K562 (cell line): ENCODE data around the gene ADCY9. TPM values are rescaled to one million over a fixed set of nuclear protein-coding genes. Genes with fewer than 3 reads are reported as not detected.
"Not testable (repeated sequence)": the region's sequence is repeated elsewhere in the genome, so short reads cannot be mapped to it uniquely, and the experiment has no call there.

Experiments
- ATAC-seq: fragments of 200-7000 bp; cut with Tn5 transposase; 3 replicates; pipeline ENCODE4 v1.9.1; 2020; ENCODE audit warnings: moderate library complexity
- BruUV-seq: library from RNA; stranded (reverse); fragments of 400-500 nt; replicated peaks from 2 replicates; lab custom pipeline; 2021; lab: Mats Ljungman, UMichigan
- CTCF ChIA-PET: fragments of 300-600 bp; formaldehyde crosslinking; extraction: SDS; loops from one replicate; lab custom pipeline; 2021; ENCODE audit warnings: low intra/inter-chr PET ratio; lab: Yijun Ruan, JAX
- POLR2A ChIA-PET: fragments of 300-600, 350-650 bp; sonication (Branson Sonifier 250); formaldehyde crosslinking; extraction: SDS; loops from one replicate; lab custom pipeline; 2021; ENCODE audit warnings: antibody characterized with exemption, inconsistent platforms; lab: Yijun Ruan, JAX
- DNase-seq, 4 experiments: peaks; one replicate each; pipeline versions ENCODE4 v3.0.0 to v3.0.0-alpha.2; 2011 to 2018; ENCODE audit warnings: low spot score in 3 of 4, mixed read lengths in 3 of 4; ENCODE audit errors: extremely low read depth in 1 of 4
- FAIRE-seq: peaks from 2 replicates; lab custom pipeline; 2011; peaks lifted over from hg19 to GRCh38; lab: Jason Lieb, UNC
- H2AFZ ChIP-seq: 2 replicates; pipeline ENCODE4 v1.6.0; 2011; ENCODE audit warnings: low read depth, low read length, control low read depth, inconsistent platforms
- H3K27ac ChIP-seq: fragments of 200-600 bp; 3 replicates; pipeline ENCODE4 v1.8.0; 2011; ENCODE audit warnings: low read depth, mild to moderate bottlenecking, control low read depth, inconsistent platforms, low read length, moderate library complexity, mixed read lengths; ENCODE audit errors: extremely low read depth
- H3K27me3 ChIP-seq, 2 experiments: fragments of 300-600 bp in 1 of 2; 2 replicates in 1 of 2; 3 replicates in 1 of 2; pipeline versions ENCODE4 v1.6.0 to v1.8.0; 2011; ENCODE audit warnings: inconsistent platforms in 2 of 2, low read length in 2 of 2, mild to moderate bottlenecking in 1 of 2, mixed read lengths in 1 of 2, moderate library complexity in 1 of 2; ENCODE audit not compliant: control insufficient read depth in 2 of 2, insufficient read depth in 2 of 2
- H3K36me3 ChIP-seq: fragments of 300-600 bp; 3 replicates; pipeline ENCODE4 v1.8.0; 2011; ENCODE audit warnings: mild to moderate bottlenecking, low read length, inconsistent platforms; ENCODE audit not compliant: control insufficient read depth, insufficient read depth
- H3K4me1 ChIP-seq, 2 experiments: fragments of 200-600 bp in 1 of 2; replicated peaks in 1 of 2; 2 replicates in 1 of 2; 3 replicates in 1 of 2; pipeline versions ENCODE4 v1.5.1 to v1.8.0; 2011; ENCODE audit warnings: inconsistent platforms in 2 of 2, low read length in 2 of 2, mild to moderate bottlenecking in 1 of 2, mixed read lengths in 1 of 2, moderate library complexity in 1 of 2; ENCODE audit not compliant: control insufficient read depth in 2 of 2, insufficient read depth in 2 of 2
- H3K4me2 ChIP-seq: 2 replicates; pipeline ENCODE4 v1.6.1; 2011; ENCODE audit warnings: low read length, control low read depth, inconsistent platforms, mixed read lengths; ENCODE audit not compliant: insufficient read depth
- H3K4me3 ChIP-seq: fragments of 200-600 bp; sonication (generic), shearing (Covaris generic); 2 replicates; pipeline ENCODE4 v1.5.1; 2016; ENCODE audit warnings: control low read depth, inconsistent platforms
- H3K79me2 ChIP-seq: fragments of 200-600 bp; 3 replicates; pipeline ENCODE4 v1.8.0; 2011; ENCODE audit warnings: low read length, inconsistent platforms; ENCODE audit not compliant: control insufficient read depth, insufficient read depth
- H3K9ac ChIP-seq, 2 experiments: 2 replicates each; pipeline versions ENCODE4 v1.6.0 to v1.6.1; 2011; ENCODE audit warnings: low read depth in 2 of 2, low read length in 2 of 2, control low read depth in 1 of 2, inconsistent platforms in 1 of 2, mild to moderate bottlenecking in 1 of 2, mixed read lengths in 1 of 2; ENCODE audit not compliant: insufficient read depth in 1 of 2
- H3K9me1 ChIP-seq: one replicate; pipeline ENCODE4 v1.6.0; 2011; ENCODE audit warnings: inconsistent platforms, mild to moderate bottlenecking, low read length, moderate library complexity; ENCODE audit not compliant: control insufficient read depth, insufficient read depth
- H3K9me3 ChIP-seq: replicated peaks from 2 replicates; pipeline ENCODE4 v1.5.1; 2011; ENCODE audit warnings: low read depth, low read length, inconsistent platforms; ENCODE audit not compliant: control insufficient read depth, insufficient read depth
- H4K20me1 ChIP-seq: replicated peaks from 2 replicates; pipeline ENCODE4 v1.6.1; 2011; ENCODE audit warnings: low read length, inconsistent platforms, mixed read lengths; ENCODE audit not compliant: control insufficient read depth, insufficient read depth
- BCOR ChIP-seq: fragments of 450-650 bp; IDR thresholded peaks from 2 replicates; pipeline ENCODE4 v1.6.1; 2016
- EWSR1 ChIP-seq: fragments of 450-650 bp; IDR thresholded peaks from 2 replicates; pipeline ENCODE4 v1.6.1; 2018; ENCODE audit warnings: borderline replicate concordance, mild to moderate bottlenecking, low read depth, moderate library complexity; ENCODE audit not compliant: partially characterized antibody
- KDM1A ChIP-seq, 2 experiments: fragments of 450-650 bp; IDR thresholded peaks; 2 replicates each; pipeline ENCODE4 v1.6.1; 2016; ENCODE audit warnings: mild to moderate bottlenecking in 2 of 2
- REST ChIP-seq, 2 experiments: fragments of 450-650 bp; formaldehyde crosslinking in 1 of 2; IDR thresholded peaks; 2 replicates each; pipeline versions ENCODE4 v1.4.0 to v1.6.1; 2014 to 2020; ENCODE audit warnings: mild to moderate bottlenecking in 2 of 2, borderline replicate concordance in 1 of 2, low read depth in 1 of 2
- ZNF146 ChIP-seq: IDR thresholded peaks from one replicate; pipeline ENCODE4 v1.6.1; 2018; ENCODE audit warnings: missing compliant biosample characterization; ENCODE audit not compliant: unreplicated experiment
- WGBS: fragments of 100-300 bp; shearing (Covaris generic); methylation state at CpG from one replicate; pipeline ENCODE4 v1.1.6; 2016; ENCODE audit warnings: low coverage, mixed read lengths; ENCODE audit not compliant: insufficient coverage; ENCODE audit errors: missing lambda C conversion rate; 5-methylcytosine and 5-hydroxymethylcytosine counted together
- in situ Hi-C: fragments of 300-500 bp; cut with MboI; formaldehyde crosslinking; loops from 4 replicates; pipeline ENCODE4 v1.15.0; 2018; ENCODE audit warnings: inconsistent platforms, mixed read lengths
- intact Hi-C: fragments of 100-400 bp; cut with micrococcal nuclease; formaldehyde crosslinking; loops from 2 replicates; pipeline ENCODE4 v1.14.2; 2022
- polyA plus RNA-seq, 8 experiments: library from polyadenylated mRNA; depleted of rRNA in 4 of 8; stranded (reverse) in 5 of 8; unstranded in 3 of 8; fragments of >200 nt; fragmentation: Nextera tagmentation in 2 of 8; fragmentation: Illumina TruSeq in 1 of 8; extraction: Ambion mirVana in 2 of 8; extraction: Trizol in 1 of 8; gene quantifications; 2 replicates each; pipeline versions ENCODE4 v1.2.1 to v1.2.3, GENCODE V29; 2011 to 2014; ENCODE audit warnings: inconsistent platforms in 1 of 8, missing spikeins in 1 of 8
- total RNA-seq, 7 experiments: library from RNA; depleted of rRNA in 6 of 7; stranded (reverse); fragments of >200 nt in 6 of 7; fragmentation: Illumina TruSeq in 2 of 7; extraction: Trizol in 2 of 7; gene quantifications; 2 replicates each; pipeline versions ENCODE4 v1.2.1 to v1.2.3, GENCODE V29; 2011 to 2021; ENCODE audit warnings: low replicate concordance in 1 of 7

Gene ADCY9
- total and polyA plus RNA-seq, 9 of the 15 experiments (the other 6 are each of a cell fraction or from before 2014, with no cell fraction given), result 0.03 to 0.29 (median 0.17) TPM

GRCh38 chr16:3942146-3942545, 174.1 kb downstream of the ADCY9 start:
- TF ChIP-seq BCOR, result 0 out of 2 replicates have a peak, but pooled peaks have one; percentile 21
- peak; percentile 83 for TF ChIP-seq ZNF146
- 0 out of 4 replicates have a peak, but pooled peaks of 1 of the 2 experiments have one; percentile 25 for TF ChIP-seq KDM1A (IDR thresholded peaks at IDR 0.05)
- H3K9ac ChIP-seq, CTCF ChIA-PET, H3K4me2 ChIP-seq, POLR2A ChIA-PET, intact Hi-C loops, ATAC-seq, H3K27ac ChIP-seq, BruUV-seq, H3K9me1 ChIP-seq, H3K4me3 ChIP-seq, FAIRE-seq, DNase-seq, H4K20me1 ChIP-seq, H3K79me2 ChIP-seq, H2AFZ ChIP-seq, in situ Hi-C loops, H3K36me3 ChIP-seq, H3K9me3 ChIP-seq, H3K4me1 ChIP-seq: not testable (repeated sequence)
- 7% methylated on average over 3 of the region's 4 CpGs for WGBS
- peaks cover 13 to 30% of the 10 kb centered on the region in 2 experiments; a peak in 4 of 5 replicates for H3K27me3 ChIP-seq

- ChIA-PET CTCF (interaction anchor here (0.6 kb wide), 1 partner anchor 44 kb away, joined by 4 read pairs; no protein-coding TSS in a partner anchor), POLR2A (interaction anchor here (0.6 kb wide), 1 partner anchor 241 kb away, joined by 3 read pairs; no protein-coding TSS in a partner anchor)
- BruUV-seq, result no TSS peak
- in situ Hi-C loops (no loop called here), intact Hi-C loops (no loop called here)
- Histone ChIP-seq H3K4me2 (no peak overlapping the region), H3K27ac (no peak overlapping the region), H4K20me1 (no peaks in the 10 kb centered on the region), H2AFZ (peak overlapping the region; percentile 57), H3K9me3 (no peaks in the 10 kb centered on the region), H3K9me1 (no peaks in the 10 kb centered on the region), H3K27me3 (peaks cover 15 to 45% of the 10 kb centered on the region in 2 experiments; a peak in 4 of 5 replicates), H3K36me3 (no peaks in the 10 kb centered on the region), H3K9ac (no peak overlapping the region), H3K4me3 (no peak overlapping the region), H3K79me2 (no peaks in the 10 kb centered on the region), H3K4me1 (peaks cover 0 to 8% of the 10 kb centered on the region in 2 experiments; a peak in 2 of 5 replicates)
- peak; percentile 57 to 86 (median 80) for DNase-seq
- ATAC-seq, result peak; percentile 96
- 17% methylated on average over 41 of the region's 43 CpGs for WGBS
- FAIRE-seq, result no peak
- TF ChIP-seq REST (IDR thresholded peaks at IDR 0.05; ENCODE audit: borderline replicate concordance) (peak; percentile 30; the same call in 1 of the 2 replicates), REST (CRISPR knock-in tag; IDR thresholded peaks at IDR 0.05; ENCODE audit: low read depth) (no peak), EWSR1 (no peak)
Measured at GRCh38 chr16:3938843-3939624, 177.2 kb downstream of the ADCY9 start.
